Ovary (tissue), 9 donors: Measurements from ENCODE around the gene ASMT. TPM values are rescaled to one million over a fixed set of nuclear protein-coding genes. Genes with fewer than 3 reads are reported as not detected.
"Not testable (repeated sequence)": the region's sequence is repeated elsewhere in the genome, so short reads cannot be mapped to it uniquely, and the experiment has no call there.

ENCODE experiments used
- DNase-seq, 5 donors: peaks; one replicate each; pipeline ENCODE4 v3.0.0-alpha.2; 2019 to 2020
- H3K27ac ChIP-seq, 2 donors: fragments of 200-600 bp; one replicate each; pipeline versions ENCODE4 v1.5.1 to v1.8.0; 2019 to 2022
- H3K27me3 ChIP-seq: fragments of 200-600 bp; one replicate; pipeline ENCODE4 v1.8.0; 2022
- H3K36me3 ChIP-seq: fragments of 200-600 bp; sonication (generic); one replicate; pipeline ENCODE4 v1.5.1; 2019
- H3K4me1 ChIP-seq: one replicate; pipeline ENCODE4 v1.8.1; 2013; ENCODE audit warnings: mild to moderate bottlenecking, moderate library complexity; ENCODE audit not compliant: insufficient read depth
- H3K4me3 ChIP-seq: fragments of 200-600 bp; sonication (generic); one replicate; pipeline ENCODE4 v1.5.1; 2017
- H3K9me3 ChIP-seq, 2 donors: fragments of 200-600 bp in 1 of 2; sonication (generic) in 1 of 2; one replicate each; pipeline versions ENCODE4 v1.5.1 to v1.8.1; 2013 to 2019; ENCODE audit warnings: mild to moderate bottlenecking in 1 of 2, moderate library complexity in 1 of 2
- CTCF ChIP-seq, 3 donors: fragments of 450-650 bp in 2 of 3; fragments of 200-600 bp in 1 of 3; IDR thresholded peaks; one replicate each; pipeline versions ENCODE4 v1.5.1 to v1.8.0; 2016 to 2022; ENCODE audit warnings: antibody characterized with exemption in 3 of 3, mild to moderate bottlenecking in 1 of 3
- EP300 ChIP-seq: sonication (generic); formaldehyde crosslinking; IDR thresholded peaks from one replicate; pipeline ENCODE4 v1.6.1; 2017; ENCODE audit warnings: antibody characterized with exemption
- POLR2A ChIP-seq: fragments of 450-650 bp; IDR thresholded peaks from one replicate; pipeline ENCODE4 v1.6.1; 2017; ENCODE audit warnings: antibody characterized with exemption, mild to moderate bottlenecking, moderate library complexity
- whole genome bisulfite sequencing, 3 donors: extraction: QIAGEN DNeasy Blood & Tissue Kit in 1 of 3; methylation state at CpG; one replicate each; pipeline versions ENCODE4 v1.1.5 to v1.1.7; 2013 to 2017; 5-methylcytosine and 5-hydroxymethylcytosine counted together
- intact Hi-C, 4 donors: fragments of 100-400 bp; cut with DNase I; formaldehyde crosslinking; loops; one replicate each; pipeline versions ENCODE4 v1.11.0 to v1.15.1; 2022 to 2023
- polyA plus RNA-seq, 2 donors: library from polyadenylated mRNA; stranded (reverse); fragments of 200-250 nt in 1 of 2; fragments of 350-450 nt in 1 of 2; fragmentation: Illumina TruSeq in 1 of 2; extraction: RNeasy Lipid Tissue Mini Kit (QIAGEN cat#74804) in 1 of 2; gene quantifications; one replicate each; pipeline ENCODE4 v1.2.3, GENCODE V29; 2013 to 2014
- total RNA-seq, 7 donors: library from RNA; depleted of rRNA in 2 of 7; stranded (reverse); fragments of >200 nt in 2 of 7; fragmentation: NEBNext Ultra II Directional in 3 of 7; extraction: Animal tissue kit (Norgen Biotek cat#: 25700) in 3 of 7; gene quantifications; one replicate each; pipeline versions ENCODE4 v1.1.0 to v1.2.4, GENCODE V29; 2016 to 2023
- donor health status: DM: no; HTN: no; CAD: no; lungs with moderate emphysema.
- donor health status: DM: no; HTN: no; CAD: no.
- donor health status: Bipolar disorder and iron deficiency.
- donor health status: DM: yes; HTN: yes; CAD: no.
- donor health status: DM: no; HTN: no; CAD: no.
- donor health status: DM: yes; HTN: yes; CAD: no.

Gene ASMT
- total and polyA plus RNA-seq, 9 donors, result 0.23 to 0.50 (median 0.38) TPM; not detected in 4

GRCh38 chrX:1685444-1685880 is 70.6 kb downstream of the ASMT start:
- H3K4me1 ChIP-seq, intact Hi-C loops, H3K4me3 ChIP-seq, H3K27ac ChIP-seq, DNase-seq, H3K9me3 ChIP-seq, H3K36me3 ChIP-seq, H3K27me3 ChIP-seq: not testable (repeated sequence)
- WGBS, 3 donors, result 62 to 97% (median 65%) methylated on average over 1 to 3 of the region's 3 CpGs

DNA sequence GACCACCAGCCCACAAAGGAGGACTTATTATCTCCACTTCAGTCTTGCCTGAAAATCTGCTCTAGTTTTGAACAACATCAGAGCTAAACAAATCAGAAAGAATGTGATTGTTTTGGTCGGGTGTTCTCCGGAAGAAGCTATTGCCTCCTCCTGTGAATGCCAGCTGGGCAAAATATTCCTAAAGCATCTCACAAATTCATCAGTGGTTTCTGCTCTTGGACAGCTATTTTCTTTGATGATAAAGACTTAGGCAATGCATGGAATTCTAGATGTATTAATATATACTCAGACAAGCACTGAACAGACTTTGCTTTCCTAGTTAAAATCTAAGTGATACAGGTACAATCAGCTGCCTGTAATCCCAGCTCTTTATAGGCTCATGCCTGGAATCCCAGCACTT is 71.8 kb downstream of the ASMT start:
- intact Hi-C loops, result no loop called here
- H3K4me3 ChIP-seq, result no peak overlapping the region
- WGBS, 3 donors, result 14 to 55% (median 30%) methylated on average over 2 of the region's 2 CpGs

More for the DNA sequence above, 71.8 kb downstream of the ASMT start:
- Histone ChIP-seq H3K36me3 (no peaks in the 10 kb centered on the region), H3K27me3 (no peaks in the 10 kb centered on the region), H3K27ac (no peak overlapping the region), H3K9me3 (no peaks in the 10 kb centered on the region), H3K4me1 (no peaks in the 10 kb centered on the region)
- no peak for DNase-seq
- TF ChIP-seq CTCF (IDR thresholded peaks at IDR 0.05) (no peak), EP300 (no peak), POLR2A (no peak)

Other genes starting within 250 kb of the ASMT start
- 100 to 1,000 TPM; 473 to 630 (median 519) TPM for gene SLC25A6, start 222.9 kb upstream of the ASMT start, total RNA-seq
- 100 to 1,000 TPM; 105 to 703 TPM for gene SLC25A6, start 222.9 kb upstream of the ASMT start, polyA plus RNA-seq
- gene ASMTL, start 162.2 kb upstream of the ASMT start, total RNA-seq, result 10 to 100 TPM; 23.1 to 48.9 (median 40.7) TPM
- 10 to 100 TPM; 21.3 to 45.4 TPM for gene ASMTL, start 162.2 kb upstream of the ASMT start, polyA plus RNA-seq
- gene P2RY8, start 77.9 kb upstream of the ASMT start, total RNA-seq, result 1 to 10 TPM in 3 of 7 donors, under 1 TPM in 4; 0.48 to 1.3 (median 0.99) TPM
- gene P2RY8, start 77.9 kb upstream of the ASMT start, polyA plus RNA-seq, result 1 to 10 TPM in 1 of 2 donors, under 1 TPM in 1; 0.54 to 1.4 TPM
- gene AKAP17A, start 23.5 kb upstream of the ASMT start, total RNA-seq, result 10 to 100 TPM; 51.7 to 76.7 (median 63.3) TPM
- 10 to 100 TPM; 15.4 to 78.1 TPM for gene AKAP17A, start 23.5 kb upstream of the ASMT start, polyA plus RNA-seq